NB4 (cell line): Measurements from ENCODE around the gene NFKB1.

Experiments
- POLR2A ChIP-seq: IDR thresholded peaks from 2 replicates; pipeline ENCODE4 v1.6.1; 2011; ENCODE audit warnings: mild to moderate bottlenecking; ENCODE audit not compliant: insufficient read length; ENCODE audit errors: extremely low read depth
- TF ChIP-seq, protein P1 (sequence below): IDR thresholded peaks from one replicate; pipeline ENCODE4 v1.5.1; 2012; ENCODE audit warnings: low read depth, low read length

- TF ChIP-seq POLR2A = no peak
- TF ChIP-seq, protein P1, sequence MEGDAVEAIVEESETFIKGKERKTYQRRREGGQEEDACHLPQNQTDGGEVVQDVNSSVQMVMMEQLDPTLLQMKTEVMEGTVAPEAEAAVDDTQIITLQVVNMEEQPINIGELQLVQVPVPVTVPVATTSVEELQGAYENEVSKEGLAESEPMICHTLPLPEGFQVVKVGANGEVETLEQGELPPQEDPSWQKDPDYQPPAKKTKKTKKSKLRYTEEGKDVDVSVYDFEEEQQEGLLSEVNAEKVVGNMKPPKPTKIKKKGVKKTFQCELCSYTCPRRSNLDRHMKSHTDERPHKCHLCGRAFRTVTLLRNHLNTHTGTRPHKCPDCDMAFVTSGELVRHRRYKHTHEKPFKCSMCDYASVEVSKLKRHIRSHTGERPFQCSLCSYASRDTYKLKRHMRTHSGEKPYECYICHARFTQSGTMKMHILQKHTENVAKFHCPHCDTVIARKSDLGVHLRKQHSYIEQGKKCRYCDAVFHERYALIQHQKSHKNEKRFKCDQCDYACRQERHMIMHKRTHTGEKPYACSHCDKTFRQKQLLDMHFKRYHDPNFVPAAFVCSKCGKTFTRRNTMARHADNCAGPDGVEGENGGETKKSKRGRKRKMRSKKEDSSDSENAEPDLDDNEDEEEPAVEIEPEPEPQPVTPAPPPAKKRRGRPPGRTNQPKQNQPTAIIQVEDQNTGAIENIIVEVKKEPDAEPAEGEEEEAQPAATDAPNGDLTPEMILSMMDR = no peak
Observed at GRCh38 chr4:102637391-102637790, 136.2 kb downstream of the NFKB1 start.
